ENCODE measurements around the gene BOD1L1.
A peak's percentile ranks its signal among the peaks of the same experiment; 100 is the strongest.

Gene BOD1L1

DNA sequence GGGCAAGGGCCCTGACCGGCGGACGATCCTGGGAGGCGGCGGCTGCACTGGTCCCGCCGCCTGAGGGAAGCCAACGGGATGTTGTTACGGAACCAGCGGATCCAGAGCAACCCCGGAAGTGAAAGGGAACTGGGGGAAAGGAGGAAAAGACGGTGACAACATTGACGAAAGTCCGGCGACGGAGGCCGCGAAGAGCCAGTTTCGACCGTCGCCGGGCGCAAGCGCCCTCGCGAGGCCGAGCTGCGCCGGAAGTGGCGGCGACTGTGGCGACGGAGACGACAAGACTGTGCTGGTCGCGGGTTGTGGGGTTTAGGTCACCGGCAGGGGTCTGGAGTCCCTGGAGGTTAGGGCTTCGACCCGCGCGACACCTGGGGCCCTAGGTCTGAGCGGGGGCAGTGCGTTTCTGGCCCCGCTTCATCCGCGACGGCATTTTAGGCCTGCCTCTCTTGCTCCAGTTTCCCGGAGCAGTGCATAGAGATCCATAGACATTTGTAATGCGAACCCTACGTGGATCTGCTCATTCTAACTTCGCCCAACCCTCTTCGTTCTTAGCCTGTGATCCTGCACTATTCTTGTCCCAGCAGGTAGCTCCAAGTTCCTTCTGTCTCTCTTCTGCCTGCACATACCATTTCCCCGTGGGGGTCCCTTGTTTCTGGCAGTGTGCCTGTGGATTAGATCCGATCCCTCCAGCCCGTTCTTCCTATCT, at the start of gene BOD1L1:
Gene BOD1L1, minus strand, starts transcription at position 120 of the 706 bp plus-strand sequence. CDS start 138 bp downstream, outside the sequence.
- peak; percentile 82 for DNase-seq (ENCODE audit: low spot score)

GRCh38 chr4:13674971-13675370, 47.4 kb upstream of the BOD1L1 start:
- DNase-seq (ENCODE audit: low spot score) = no peak

- no peak for DNase-seq (ENCODE audit: low spot score)
Observed at GRCh38 chr4:13673167-13673566, 45.6 kb upstream of the BOD1L1 start.

- DNase-seq (ENCODE audit: low spot score) = no peak
Observed at GRCh38 chr4:13670456-13671160, 43.1 kb upstream of the BOD1L1 start.

- no peak for DNase-seq (ENCODE audit: low spot score)
Observed at GRCh38 chr4:13665701-13666660, 38.5 kb upstream of the BOD1L1 start.

DNA sequence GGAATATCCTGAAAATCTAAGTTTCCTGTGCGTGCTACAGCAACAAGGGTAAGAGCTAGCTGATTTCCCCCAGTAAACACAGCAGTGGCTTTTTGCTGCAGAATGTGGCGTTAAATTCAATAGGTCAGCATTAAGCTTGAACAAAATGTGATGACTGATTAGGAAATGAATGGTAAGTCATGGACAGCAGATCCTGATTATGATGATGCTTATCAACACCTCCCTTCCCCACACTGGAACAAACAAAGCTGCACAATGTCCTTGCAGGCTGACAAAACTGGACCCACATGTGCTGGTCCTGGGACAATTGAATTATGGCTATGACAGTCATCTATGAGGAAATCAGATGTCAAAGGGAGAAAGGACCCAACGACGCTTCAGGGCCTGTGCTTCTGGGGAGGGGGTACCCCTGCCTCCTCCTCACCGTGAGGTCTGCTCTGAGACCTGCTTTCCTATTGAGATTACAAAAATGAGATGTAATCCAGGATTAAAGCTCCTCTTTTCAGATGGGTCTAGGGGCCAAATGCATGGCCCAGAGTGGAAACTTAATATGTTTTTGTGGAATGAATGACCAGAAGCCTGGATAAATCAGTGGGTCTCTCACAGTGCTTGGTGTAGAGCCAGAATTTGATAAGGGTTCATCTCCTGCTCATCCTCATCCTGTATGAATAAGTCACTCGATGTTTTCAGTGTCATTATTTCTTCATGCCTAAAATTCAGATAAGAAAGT, 32.0 kb upstream of the BOD1L1 start:
- DNase-seq (ENCODE audit: low spot score) = no peak

DNA sequence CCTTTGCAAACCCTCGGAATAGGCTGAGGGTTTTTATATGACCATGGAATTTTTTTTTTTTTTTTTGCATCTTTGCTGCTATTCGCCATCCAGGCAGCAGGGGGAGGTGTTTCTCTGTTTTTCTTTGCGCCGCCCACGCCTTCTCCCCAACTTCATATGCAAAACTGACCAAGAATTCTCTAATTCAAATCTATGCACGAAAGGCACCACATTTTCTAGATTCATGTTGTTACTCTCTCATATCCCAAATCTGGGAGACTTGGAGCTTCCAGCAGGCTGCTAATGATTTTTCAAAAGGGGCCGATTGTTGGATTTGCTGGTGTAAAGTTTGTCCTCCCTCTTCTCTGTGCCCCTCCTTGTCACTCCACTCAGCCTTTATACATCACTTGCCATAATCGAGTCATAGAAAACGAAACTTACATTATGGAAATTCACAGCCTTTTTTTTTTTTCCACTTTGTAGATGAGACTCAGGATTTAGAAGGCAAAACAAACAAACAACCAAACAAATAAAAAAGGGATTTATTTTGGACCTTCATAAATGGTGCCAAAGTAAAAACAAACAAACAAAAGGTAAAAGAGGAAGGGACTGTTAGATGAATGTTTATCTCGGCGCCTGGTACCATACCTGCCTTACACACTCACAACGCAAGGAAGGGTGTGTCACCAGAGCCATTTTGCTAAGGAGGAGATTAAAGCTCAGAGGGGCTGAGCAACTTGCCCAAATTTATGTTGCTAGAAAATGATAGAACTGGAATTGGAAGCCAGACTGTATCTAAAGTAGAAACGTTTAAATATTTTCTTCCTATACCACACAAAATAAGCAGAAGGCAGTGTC, 29.3 kb upstream of the BOD1L1 start:
- peak; percentile 58 for DNase-seq (ENCODE audit: low spot score)

- DNase-seq (ENCODE audit: low spot score) = peak; percentile 69
Observed at GRCh38 chr4:13654162-13654797, 26.8 kb upstream of the BOD1L1 start.

GRCh38 chr4:13653766-13654161, 26.2 kb upstream of the BOD1L1 start:
- no peak for DNase-seq (ENCODE audit: low spot score)

- DNase-seq (ENCODE audit: low spot score) = no peak
Observed at GRCh38 chr4:13647031-13647430, 19.5 kb upstream of the BOD1L1 start.

DNA sequence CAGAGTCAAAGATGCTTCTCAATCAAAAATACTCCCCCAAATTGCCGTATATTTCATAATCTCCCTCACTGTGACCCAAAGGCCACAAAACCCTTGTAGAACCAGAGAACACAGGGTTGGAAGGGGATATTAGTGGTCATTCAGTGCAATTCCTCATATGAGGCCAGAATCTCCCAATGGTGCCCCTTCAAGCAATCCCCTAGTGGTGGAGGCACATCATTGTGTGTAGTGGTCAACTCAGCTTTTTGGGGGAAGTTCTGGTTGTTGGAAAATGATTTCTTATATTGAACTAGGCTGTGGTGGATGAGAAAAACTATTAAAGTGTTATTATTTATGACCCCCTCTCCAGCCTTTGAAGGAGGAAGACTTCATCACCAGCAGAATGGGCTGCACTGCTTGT, 17.6 kb upstream of the BOD1L1 start:
- no peak for DNase-seq (ENCODE audit: low spot score)

GRCh38 chr4:13642170-13642950, 14.8 kb upstream of the BOD1L1 start:
- DNase-seq (ENCODE audit: low spot score) = no peak

GRCh38 chr4:13641084-13641483, 13.6 kb upstream of the BOD1L1 start:
- DNase-seq (ENCODE audit: low spot score) = no peak

- no peak for DNase-seq (ENCODE audit: low spot score)
Observed at GRCh38 chr4:13640149-13640940, 12.8 kb upstream of the BOD1L1 start.

DNA sequence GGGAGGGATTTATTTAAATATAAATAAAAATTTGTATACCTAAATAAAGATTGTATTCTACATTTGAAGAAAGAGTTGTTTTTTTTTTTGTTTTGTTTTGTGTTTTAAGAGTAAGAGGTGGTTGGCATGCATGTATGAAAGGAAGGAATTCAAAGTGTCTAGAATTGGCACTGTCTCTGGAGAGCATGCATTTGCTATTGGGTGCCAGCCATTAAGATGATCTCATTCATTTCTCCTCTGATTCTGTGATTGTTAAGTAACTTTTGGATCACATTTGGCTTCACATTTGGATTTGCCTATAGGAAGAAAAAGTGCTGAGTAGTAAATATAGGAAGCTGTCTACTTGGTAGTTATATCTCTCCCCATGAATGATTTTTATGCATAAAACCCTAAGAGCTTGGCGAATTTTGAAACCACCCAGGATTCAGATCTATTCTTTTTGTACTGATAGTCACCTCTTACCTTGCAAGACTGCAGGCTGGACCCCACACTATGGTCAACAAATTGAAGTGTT, 7.8 kb upstream of the BOD1L1 start:
- no peak for DNase-seq (ENCODE audit: low spot score)

DNA sequence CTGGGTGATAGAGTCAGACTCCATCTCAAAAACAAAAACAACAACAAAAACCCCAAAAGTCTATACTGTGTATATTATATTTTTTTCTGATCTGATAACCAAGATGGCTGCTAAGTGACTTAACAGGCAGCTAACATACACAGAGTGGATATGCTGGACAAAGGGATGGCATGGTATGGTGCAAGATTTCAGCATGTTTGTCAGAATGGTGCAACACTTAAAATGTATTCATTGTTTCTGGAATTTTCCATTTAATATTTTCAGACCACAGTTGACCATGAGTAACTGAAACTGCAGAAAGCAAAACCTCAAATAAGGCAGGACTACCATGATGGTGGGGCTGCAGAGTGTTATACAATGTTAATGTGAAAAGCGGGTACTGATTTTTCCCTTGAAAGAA, 6.1 kb upstream of the BOD1L1 start:
- no peak for DNase-seq (ENCODE audit: low spot score)

DNA sequence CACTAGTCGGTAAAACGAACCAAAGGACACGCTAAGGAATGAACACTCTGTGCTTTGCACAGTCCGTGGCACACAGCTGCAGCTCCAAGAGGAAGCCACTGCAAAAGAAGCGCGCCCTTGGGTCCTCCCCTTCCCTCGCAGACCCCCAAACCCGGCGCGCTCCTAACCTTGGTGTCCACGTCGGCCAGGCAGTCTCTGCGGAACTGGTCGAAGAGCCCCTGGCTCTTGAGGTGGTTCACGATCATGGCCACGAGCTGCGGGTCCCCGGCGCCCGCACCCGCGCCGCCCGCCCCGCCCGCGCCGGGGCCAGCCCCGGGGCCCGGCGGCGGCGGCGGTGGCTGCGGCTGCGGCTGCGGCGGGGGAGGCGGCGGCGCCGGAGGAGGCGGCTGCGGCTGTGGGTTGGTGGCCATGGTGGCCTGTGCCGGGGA, 333 bp downstream of the BOD1L1 start:
- peak; percentile 43 for DNase-seq (ENCODE audit: low spot score)

GRCh38 chr4:13626492-13627177, 890 bp downstream of the BOD1L1 start:
- DNase-seq (ENCODE audit: low spot score) = no peak
